Naive thymus-derived CD8-positive, alpha-beta T cell (primary cell): ENCODE results near the gene SLC25A10. TPM values are rescaled to one million over a fixed set of nuclear protein-coding genes. Genes with fewer than 3 reads are reported as not detected.

Experiments used
- ATAC-seq, 2 donors: fragments of 150-1000 bp; cut with Tn5 transposase in 1 of 2; sonication (Bioruptor Pico), chemical (Tn5 transposase) in 1 of 2; 1 replicate in 1 of 2; 2 replicates in 1 of 2; pipeline ENCODE4 v1.10.0; 2021; ENCODE audit warnings: mild to moderate bottlenecking in 2 of 2, moderate library complexity in 2 of 2
- POLR2A ChIA-PET: fragments of 350-600 bp; sonication (Branson Sonifier 250); formaldehyde crosslinking; loops from one replicate; lab custom pipeline; 2021; ENCODE audit warnings: antibody characterized with exemption; lab: Charles Lee
- DNase-seq, 10 donors: peaks; one replicate each; pipeline versions ENCODE4 v3.0.0 to v3.0.0-alpha.2; 2020 to 2022
- H3K27ac Mint-ChIP-seq, 10 donors: one replicate each; pipeline ENCODE4 v1.8.0; 2020 to 2022; ENCODE audit warnings: mild to moderate bottlenecking in 10 of 10, mixed read lengths in 10 of 10, moderate library complexity in 4 of 10, inconsistent platforms in 1 of 10
- H3K27me3 Mint-ChIP-seq, 5 donors: one replicate each; pipeline ENCODE4 v1.8.0; 2021 to 2022; ENCODE audit warnings: mixed read lengths in 5 of 5
- H3K36me3 Mint-ChIP-seq, 3 donors: one replicate each; pipeline ENCODE4 v1.8.0; 2020 to 2022; ENCODE audit warnings: mixed read lengths in 3 of 3, mild to moderate bottlenecking in 2 of 3, inconsistent platforms in 1 of 3
- H3K4me1 Mint-ChIP-seq, 4 donors: one replicate each; pipeline ENCODE4 v1.8.0; 2021 to 2022; ENCODE audit warnings: mixed read lengths in 4 of 4
- H3K4me3 Mint-ChIP-seq, 10 donors: one replicate each; pipeline ENCODE4 v1.8.0; 2020 to 2022; ENCODE audit warnings: mild to moderate bottlenecking in 10 of 10, mixed read lengths in 10 of 10, moderate library complexity in 6 of 10, inconsistent platforms in 1 of 10
- H3K9me3 Mint-ChIP-seq, 9 donors: one replicate each; pipeline ENCODE4 v1.8.0; 2020 to 2022; ENCODE audit warnings: mixed read lengths in 9 of 9, mild to moderate bottlenecking in 3 of 9, inconsistent platforms in 1 of 9, moderate library complexity in 1 of 9
- polyA plus RNA-seq, 3 donors: library from polyadenylated mRNA; unstranded; fragments of 300-500 nt; fragmentation: Illumina TruSeq; gene quantifications; one replicate each; pipeline ENCODE4 v1.2.3, GENCODE V29; 2021
- total RNA-seq, 8 experiments: library from RNA in 2 of 8; stranded (reverse) in 2 of 8; gene quantifications; one replicate each; pipeline ENCODE4 v1.2.3 and lab custom pipeline; 2021 to 2026

SLC25A10 gene
- total and polyA plus RNA-seq, 5 experiments from 2014 or later: 2.3 to 6.1 (median 4.4) TPM

DNA sequence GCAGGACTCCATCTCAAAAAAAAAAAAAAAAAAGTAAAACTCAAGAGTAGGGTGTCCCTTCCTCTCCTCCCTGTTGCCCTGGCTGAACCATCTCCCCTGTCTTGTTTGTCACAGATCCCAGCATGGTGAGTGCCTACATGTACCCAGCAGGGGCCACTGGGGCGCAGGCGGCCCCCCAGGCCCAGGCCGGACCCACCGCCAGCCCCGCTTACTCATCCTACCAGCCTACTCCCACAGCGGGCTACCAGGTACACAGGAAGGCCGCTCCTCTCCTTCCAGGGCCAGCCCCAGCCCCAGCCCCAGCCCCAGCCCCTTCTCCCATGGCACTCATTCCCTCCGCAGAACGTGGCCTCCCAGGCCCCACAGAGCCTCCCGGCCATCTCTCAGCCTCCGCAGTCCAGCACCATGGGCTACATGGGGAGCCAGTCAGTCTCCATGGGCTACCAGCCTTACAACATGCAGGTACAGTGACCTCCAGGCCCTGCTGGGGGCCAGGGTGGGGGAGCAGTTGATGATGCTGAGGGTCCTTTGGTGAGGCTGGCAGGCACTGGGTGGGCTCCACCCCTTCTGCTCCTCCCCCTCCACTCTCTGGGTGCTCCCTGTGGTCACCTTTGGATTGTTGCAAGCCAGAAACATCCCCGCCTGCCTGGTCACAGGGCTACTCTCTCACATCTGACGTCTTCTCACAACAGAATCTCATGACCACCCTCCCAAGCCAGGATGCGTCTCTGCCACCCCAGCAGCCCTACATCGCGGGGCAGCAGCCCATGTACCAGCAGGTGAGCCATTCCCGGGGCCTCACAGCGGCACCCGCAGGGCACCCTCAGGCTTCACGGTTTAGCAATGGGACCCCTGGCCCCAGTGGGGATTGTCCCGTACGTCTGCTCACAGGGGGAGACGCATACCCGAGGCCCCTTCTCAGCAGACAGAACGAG lies 11.5 kb upstream of the SLC25A10 start:
- H3K27me3 Mint-ChIP-seq: no peaks in the 10 kb centered on the region
- H3K27ac Mint-ChIP-seq: peak overlapping the region in 8 of 10 donors; percentile 17 to 75 (median 53)
- peaks cover 7 to 38% (median 27%) of the 10 kb centered on the region in 4 donors for H3K4me1 Mint-ChIP-seq
- H3K36me3 Mint-ChIP-seq: peaks cover 0 to 47% (median 7%) of the 10 kb centered on the region in 3 donors
- no peak for ATAC-seq
- peak overlapping the region in 6 of 10 donors; percentile 18 to 56 (median 34) for H3K4me3 Mint-ChIP-seq
- no peaks in the 10 kb centered on the region for H3K9me3 Mint-ChIP-seq
- POLR2A ChIA-PET: interaction anchor here (0.9 to 4.6 kb wide), 2 partner anchors 16 to 18 kb away, joined by 3 to 75 read pairs; partner anchors contain the start of genes ARL16 and HGS
- no peak for DNase-seq

- DNase-seq: no peak
- no peaks in the 10 kb centered on the region for H3K27me3 Mint-ChIP-seq
- H3K4me3 Mint-ChIP-seq: peak overlapping the region; percentile 34 to 92 (median 90)
- ATAC-seq: no peak
- no peaks in the 10 kb centered on the region for H3K9me3 Mint-ChIP-seq
- H3K27ac Mint-ChIP-seq: peak overlapping the region in 9 of 10 donors; percentile 49 to 96 (median 78)
- peaks cover 7 to 44% (median 30%) of the 10 kb centered on the region in 4 donors for H3K4me1 Mint-ChIP-seq
- H3K36me3 Mint-ChIP-seq: peaks cover 0 to 55% (median 9%) of the 10 kb centered on the region in 3 donors
- POLR2A ChIA-PET: interaction anchor here (1.0 to 4.6 kb wide), 5 partner anchors 11 to 188 kb away, joined by 3 to 75 read pairs (median 8); partner anchors contain the start of genes ACTG1, ARL16, HGS and SLC25A10
These were observed 10.6 kb upstream of the SLC25A10 start for GRCh38 chr17:81701288-81702071.

DNA sequence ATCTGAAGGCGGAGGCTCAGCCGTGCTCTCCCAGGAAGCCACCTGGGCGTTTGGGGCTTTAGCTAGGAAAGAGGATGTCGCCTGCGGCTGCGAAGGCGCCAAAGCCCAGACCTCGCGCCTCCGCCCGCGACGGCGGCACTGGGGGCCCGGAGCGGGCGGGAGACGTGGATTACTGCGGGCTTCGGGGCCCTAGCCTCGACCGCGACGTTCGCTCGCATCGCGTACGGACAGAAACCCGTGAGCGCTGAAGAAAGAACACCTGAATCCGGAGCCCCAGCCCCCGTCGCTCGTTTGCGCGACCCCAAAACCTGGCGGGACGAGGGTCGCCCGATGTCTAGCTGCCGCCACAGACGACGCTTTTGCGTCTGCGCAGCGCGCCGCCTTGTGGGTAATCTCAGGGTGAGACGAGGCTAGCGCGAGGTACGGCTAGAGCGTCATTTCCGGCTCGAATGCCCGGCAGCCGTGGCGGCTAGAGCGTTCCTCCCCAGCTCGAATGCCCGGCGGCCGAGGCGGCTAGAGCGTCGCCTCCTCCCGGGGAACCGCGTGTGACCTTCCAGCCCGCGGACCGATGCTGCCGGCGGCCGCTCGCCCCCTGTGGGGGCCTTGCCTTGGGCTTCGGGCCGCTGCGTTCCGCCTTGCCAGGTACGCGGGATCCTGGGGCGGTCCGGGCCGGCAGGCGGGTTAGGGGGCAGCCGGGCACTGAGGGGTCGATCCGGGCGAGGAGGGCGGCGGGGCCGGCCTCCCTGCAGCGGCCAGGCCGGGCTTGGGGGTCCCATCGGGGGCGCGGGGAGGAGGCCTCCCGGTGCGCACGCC lies 8.9 kb upstream of the SLC25A10 start, which contains the start of gene MRPL12:
Gene MRPL12 (plus strand): TSS at position 434 of the 813 bp plus-strand sequence. CDS start 135 bp downstream, at position 569.
- DNase-seq (peak; percentile 76 to 92 (median 84)), ATAC-seq (peak; percentile 89 to 92)
- Mint-ChIP-seq H3K4me1 (peaks cover 7 to 44% (median 30%) of the 10 kb centered on the region in 4 donors), H3K9me3 (no peaks in the 10 kb centered on the region), H3K36me3 (peaks cover 0 to 47% (median 3%) of the 10 kb centered on the region in 3 donors), H3K4me3 (peak within 1 kb of the TSS; percentile 85 to 92 (median 90)), H3K27ac (peak within 1 kb of the TSS; percentile 78 to 97 (median 95)), H3K27me3 (no peaks in the 10 kb centered on the region)
- POLR2A ChIA-PET: interaction anchor here (0.6 to 4.6 kb wide), 16 partner anchors 10 to 569 kb away, joined by 3 to 75 read pairs (median 5); partner anchors contain the start of genes ACTG1, ARHGDIA, ARL16 and CCDC137

DNA sequence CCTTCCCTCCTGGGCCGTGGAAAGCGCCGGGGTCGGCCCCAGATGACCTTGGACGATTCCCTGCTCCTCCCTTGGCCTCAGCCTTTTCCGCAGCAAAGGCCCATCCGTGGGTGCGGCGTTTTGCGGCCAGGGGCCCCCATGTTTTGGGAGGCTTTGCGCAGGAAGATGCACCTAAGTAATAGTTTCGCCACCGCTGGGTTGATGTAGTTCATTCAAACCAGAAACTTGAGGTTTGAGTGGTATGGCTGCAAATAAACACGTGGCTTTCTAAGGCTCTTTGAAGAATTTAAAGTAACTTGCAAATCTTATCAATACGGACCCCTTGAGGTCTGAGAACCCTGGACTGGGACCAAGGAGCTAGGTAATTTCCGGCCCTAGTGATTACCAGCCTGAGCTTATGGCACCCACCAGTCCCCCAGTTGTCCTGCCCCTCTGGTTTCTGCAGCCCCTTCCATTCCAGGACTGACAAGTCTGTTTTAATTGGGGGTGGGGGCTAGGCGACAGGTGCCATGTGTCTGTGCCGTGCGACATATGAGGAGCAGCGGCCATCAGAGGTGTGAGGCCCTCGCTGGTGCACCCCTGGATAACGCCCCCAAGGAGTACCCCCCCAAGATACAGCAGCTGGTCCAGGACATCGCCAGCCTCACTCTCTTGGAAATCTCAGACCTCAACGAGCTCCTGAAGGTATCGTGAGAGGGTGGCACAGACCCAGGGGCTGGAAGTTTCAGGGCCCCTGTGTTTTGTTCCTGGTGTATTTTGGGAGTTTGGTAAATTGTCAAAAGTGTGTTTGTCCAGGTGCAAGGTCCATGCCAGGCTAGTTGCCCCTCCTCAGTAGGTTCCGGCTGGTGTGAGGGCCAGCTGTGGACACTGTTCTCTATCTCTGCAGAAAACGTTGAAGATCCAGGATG lies 8.1 kb upstream of the SLC25A10 start:
- peak; percentile 11 to 36 for ATAC-seq
- DNase-seq: peak in 2 of 10 donors; percentile 41 to 47
- Mint-ChIP-seq H3K4me1 (peaks cover 7 to 40% (median 30%) of the 10 kb centered on the region in 4 donors), H3K27ac (peak overlapping the region in 8 of 10 donors; percentile 45 to 95 (median 86)), H3K4me3 (peak overlapping the region; percentile 70 to 89 (median 82)), H3K36me3 (peaks cover 0 to 38% (median 3%) of the 10 kb centered on the region in 3 donors), H3K9me3 (no peaks in the 10 kb centered on the region), H3K27me3 (no peaks in the 10 kb centered on the region)
- POLR2A ChIA-PET: interaction anchor here (0.6 to 4.6 kb wide), 14 partner anchors 9 to 568 kb away, joined by 3 to 75 read pairs (median 5); partner anchors contain the start of genes ACTG1, ARHGDIA, ARL16 and CCDC137

DNA sequence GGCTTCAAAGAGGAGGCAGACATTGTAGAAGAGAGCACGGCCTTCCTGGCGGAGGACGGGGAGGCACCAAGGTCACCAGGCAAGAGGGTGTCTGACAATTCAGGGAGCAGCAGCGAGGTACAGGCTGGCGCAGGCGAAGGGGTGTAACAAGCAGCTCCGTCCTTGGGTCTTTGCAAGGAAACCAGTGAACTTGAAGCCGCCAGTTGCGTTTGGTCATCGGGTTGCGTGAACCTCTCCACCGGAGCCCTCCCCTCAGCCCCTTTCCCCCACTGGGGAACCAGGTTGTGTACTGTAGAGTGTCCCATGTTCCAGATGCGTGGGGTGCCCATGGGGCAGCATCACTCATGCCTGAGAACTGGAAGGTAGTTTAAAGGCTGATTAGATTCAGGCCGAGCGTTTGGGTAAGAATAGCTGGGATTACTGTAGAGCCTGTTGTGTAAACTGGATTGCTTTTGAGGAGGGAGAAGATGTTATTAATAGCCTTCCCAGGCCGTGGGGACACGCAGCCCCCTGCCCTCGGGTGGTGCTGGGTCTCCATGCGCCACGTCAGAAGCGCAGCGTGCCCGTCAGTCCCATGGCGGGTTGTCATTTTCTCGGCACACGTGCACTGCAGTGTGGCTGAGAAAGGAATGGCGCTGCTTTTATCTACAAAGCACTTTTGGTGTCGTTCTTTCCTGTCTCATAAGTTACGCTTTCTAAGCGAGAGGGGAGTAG lies 6.4 kb upstream of the SLC25A10 start:
- ATAC-seq (no peak), DNase-seq (no peak)
- Mint-ChIP-seq H3K27ac (peak overlapping the region in 6 of 10 donors; percentile 5 to 80 (median 23)), H3K27me3 (no peaks in the 10 kb centered on the region), H3K36me3 (peaks cover 0 to 29% (median 3%) of the 10 kb centered on the region in 3 donors), H3K4me3 (peak overlapping the region in 5 of 10 donors; percentile 9 to 48 (median 19)), H3K9me3 (no peaks in the 10 kb centered on the region), H3K4me1 (peaks cover 8 to 48% (median 34%) of the 10 kb centered on the region in 4 donors)
- POLR2A ChIA-PET: interaction anchor here (1.3 kb wide), 1 partner anchor 40 kb away, joined by 3 read pairs; no protein-coding TSS in a partner anchor

- Mint-ChIP-seq H3K27ac (peak overlapping the region in 3 of 10 donors; percentile 15 to 80 (median 64)), H3K4me1 (peaks cover 9 to 48% (median 34%) of the 10 kb centered on the region in 4 donors), H3K27me3 (no peaks in the 10 kb centered on the region), H3K36me3 (peaks cover 0 to 25% (median 3%) of the 10 kb centered on the region in 3 donors), H3K9me3 (no peaks in the 10 kb centered on the region), H3K4me3 (peak overlapping the region in 4 of 10 donors; percentile 12 to 48 (median 24))
- POLR2A ChIA-PET: no interaction called here
- ATAC-seq (no peak), DNase-seq (no peak)
These were observed 5.9 kb upstream of the SLC25A10 start for GRCh38 chr17:81706232-81706611.

DNA sequence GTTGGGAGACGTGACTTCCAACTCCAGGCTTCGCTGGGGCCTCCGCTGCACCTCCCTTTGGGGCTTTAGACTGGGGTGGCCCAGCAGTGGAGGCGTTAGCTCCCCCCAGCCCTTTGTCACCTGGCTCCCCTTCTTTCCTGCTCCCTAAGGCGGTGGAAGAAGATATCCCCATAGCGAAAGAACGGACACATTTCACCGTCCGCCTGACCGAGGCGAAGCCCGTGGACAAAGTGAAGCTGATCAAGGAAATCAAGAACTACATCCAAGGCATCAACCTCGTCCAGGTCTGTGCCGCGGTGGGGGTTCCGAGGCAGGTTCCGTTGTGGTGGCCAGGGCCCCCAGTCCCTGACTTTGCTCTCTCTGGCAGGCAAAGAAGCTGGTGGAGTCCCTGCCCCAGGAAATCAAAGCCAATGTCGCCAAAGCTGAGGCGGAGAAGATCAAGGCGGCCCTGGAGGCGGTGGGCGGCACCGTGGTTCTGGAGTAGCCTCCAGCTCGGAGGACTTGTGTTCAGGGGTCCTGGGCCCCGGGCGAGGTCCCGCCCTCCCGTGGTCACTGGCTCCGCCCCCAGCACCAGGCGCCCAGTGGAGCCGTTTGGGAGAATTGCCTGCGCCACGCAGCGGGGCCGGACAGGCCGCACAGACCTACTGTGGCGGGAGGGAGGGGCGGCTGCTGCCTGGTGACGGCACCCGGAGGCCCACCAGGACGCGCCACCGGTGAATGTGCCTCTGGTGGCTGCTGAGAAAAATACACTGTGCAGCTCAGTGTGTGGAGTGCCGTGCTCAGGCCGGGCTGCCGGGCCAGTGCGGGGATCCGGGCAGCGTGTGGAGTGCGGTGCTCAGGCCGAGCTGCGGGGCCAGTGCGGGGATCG lies 5.1 kb upstream of the SLC25A10 start:
- H3K9me3 Mint-ChIP-seq: no peaks in the 10 kb centered on the region
- peak overlapping the region in 1 of 10 donors; percentile 58 for H3K4me3 Mint-ChIP-seq
- peaks cover 6 to 43% (median 30%) of the 10 kb centered on the region in 4 donors for H3K4me1 Mint-ChIP-seq
- H3K27me3 Mint-ChIP-seq: no peaks in the 10 kb centered on the region
- DNase-seq: no peak
- POLR2A ChIA-PET: interaction anchor here (0.7 to 0.8 kb wide), 2 partner anchors 23 to 154 kb away, joined by 3 to 5 read pairs; partner anchors contain the start of genes ARL16, HGS and P4HB
- peak overlapping the region in 1 of 10 donors; percentile 25 for H3K27ac Mint-ChIP-seq
- H3K36me3 Mint-ChIP-seq: peaks cover 0 to 21% (median 3%) of the 10 kb centered on the region in 3 donors
- no peak for ATAC-seq

- ATAC-seq: no peak
- no peak for DNase-seq
- Mint-ChIP-seq H3K27me3 (no peaks in the 10 kb centered on the region), H3K4me1 (peaks cover 7 to 39% (median 26%) of the 10 kb centered on the region in 4 donors), H3K36me3 (peaks cover 0 to 21% (median 3%) of the 10 kb centered on the region in 3 donors), H3K27ac (no peak overlapping the region), H3K4me3 (no peak overlapping the region), H3K9me3 (no peaks in the 10 kb centered on the region)
- POLR2A ChIA-PET: interaction anchor here (1.2 kb wide), 2 partner anchors 24 to 162 kb away, joined by 3 to 4 read pairs; partner anchors contain the start of genes ARL16 and HGS
These were observed 4.1 kb upstream of the SLC25A10 start for GRCh38 chr17:81707725-81708646.
